ENCODE data around the gene PTPRO.

- TF ChIP-seq POLR2A (IDR thresholded peaks at IDR 0.05) = no peak
- no peak for TF ChIP-seq CTCF (IDR thresholded peaks at IDR 0.05)
Observed at GRCh38 chr12:15646581-15646980, 324.3 kb downstream of the PTPRO start.
